ENCODE measurements around the gene NRP1. TPM values are rescaled to one million over a fixed set of nuclear protein-coding genes. Genes with fewer than 3 reads are reported as not detected.
A peak's percentile ranks its signal among the peaks of the same experiment; 100 is the strongest.

The NRP1 gene
- total and polyA plus RNA-seq, 2 donors (not counting 3 experiments of a cell fraction or from before 2014, with no cell fraction given): 122 to 306 TPM

DNA sequence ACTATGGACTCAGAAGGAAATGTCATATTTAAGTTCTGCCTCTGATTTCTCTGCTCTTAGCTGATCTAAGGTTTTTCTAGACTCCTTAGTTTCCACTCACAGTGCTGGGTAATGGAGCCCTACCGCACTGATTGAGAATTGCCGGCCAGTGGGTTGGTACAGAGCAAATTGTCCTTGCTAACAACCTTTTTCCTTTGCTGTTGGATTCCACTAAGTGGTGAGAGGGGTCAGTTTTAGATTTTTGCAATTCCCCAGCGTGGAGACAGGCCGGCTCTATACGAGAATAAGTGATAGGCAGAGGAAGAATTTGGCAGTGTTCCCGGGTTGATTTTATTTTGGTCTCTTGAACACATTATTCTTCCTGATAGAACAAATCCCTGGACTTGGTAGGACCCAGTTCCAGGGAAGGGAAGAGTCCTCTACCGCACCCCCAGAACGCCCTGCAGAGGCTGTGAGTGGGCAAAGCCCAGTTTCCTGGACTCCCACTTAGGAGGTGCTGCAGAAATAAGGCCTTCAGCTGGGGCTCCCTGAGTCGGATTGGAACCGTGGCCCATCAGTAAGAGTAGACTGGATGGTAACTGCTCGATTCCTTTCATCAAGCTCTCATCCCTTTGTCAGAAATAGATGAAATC, 3.0 kb upstream of the NRP1 start:
- intact Hi-C loops (cut with micrococcal nuclease): loop anchor here (1.0 to 10.0 kb wide), 4 partner anchors 28 to 917 kb away; no protein-coding TSS in a partner anchor
- no peaks in the 10 kb centered on the region for H3K9me3 ChIP-seq (replicated peaks; ENCODE audit: control insufficient read depth, insufficient read depth, low read length)
- ChIA-PET POLR2A (no interaction called here), CTCF (interaction anchor here (1.3 kb wide), 2 partner anchors 21 to 150 kb away, joined by 4 read pairs; no protein-coding TSS in a partner anchor)
- DNase-seq (ENCODE audit: low read depth, low spot score): no peak
- no TSS peak for BruUV-seq (replicated peaks)
- peak overlapping the region; percentile 90 to 100 (median 97) for H3K4me3 ChIP-seq (replicated peaks in 1 of 3; ENCODE audit: insufficient read depth in 1 of 3, low read depth in 1 of 3, low read length in 3 of 3)
- H3K79me2 ChIP-seq (ENCODE audit: control insufficient read depth, insufficient read depth, low read length): peaks cover 41% of the 10 kb centered on the region
- H3K9me1 ChIP-seq (replicated peaks; ENCODE audit: control insufficient read depth, extremely low read depth, insufficient read depth, low read length): no peaks in the 10 kb centered on the region
- no peaks in the 10 kb centered on the region for H3K27me3 ChIP-seq (ENCODE audit: control insufficient read depth in 2 of 2, insufficient read depth in 2 of 2, low read length in 2 of 2)
- peak overlapping the region; percentile 81 for H2AFZ ChIP-seq (ENCODE audit: low read depth, low read length)
- peaks cover 29% of the 10 kb centered on the region for H3K4me1 ChIP-seq (ENCODE audit: control insufficient read depth, extremely low read depth, insufficient read depth, low read length)
- peak overlapping the region; percentile 37 for H3K27ac ChIP-seq (ENCODE audit: insufficient read depth, low read depth, low read length)
- H3K9ac ChIP-seq (replicated peaks; ENCODE audit: extremely low read depth, insufficient read depth, low read length): peak overlapping the region; percentile 78
- FAIRE-seq: peak; percentile 43
- H3K4me2 ChIP-seq (ENCODE audit: insufficient read depth, low read length): peak overlapping the region; percentile 75
- no peaks in the 10 kb centered on the region for H3K36me3 ChIP-seq (ENCODE audit: control insufficient read depth in 2 of 2, extremely low read depth in 1 of 2, insufficient read depth in 2 of 2, low read length in 2 of 2)
- no peaks in the 10 kb centered on the region for H4K20me1 ChIP-seq (replicated peaks; ENCODE audit: control insufficient read depth, extremely low read depth, insufficient read depth, low read length)
- dilution Hi-C loops (cut with MboI; ENCODE audit: extremely low pct_ligation_motif_present, low sequenced_read_pairs): no loop called here
- TF ChIP-seq POLR2A (IDR thresholded peaks at IDR 0.05; ENCODE audit: low read depth, low read length) (peak; percentile 4), MYC (IDR thresholded peaks at IDR 0.05; ENCODE audit: low read depth, low read length) (no peak), JUN (IDR thresholded peaks at IDR 0.05; ENCODE audit: borderline replicate concordance, insufficient read depth, insufficient read length, low read depth) (no peak), FOS (IDR thresholded peaks at IDR 0.05; ENCODE audit: borderline replicate concordance, insufficient read depth, low read length) (no peak)

DNA sequence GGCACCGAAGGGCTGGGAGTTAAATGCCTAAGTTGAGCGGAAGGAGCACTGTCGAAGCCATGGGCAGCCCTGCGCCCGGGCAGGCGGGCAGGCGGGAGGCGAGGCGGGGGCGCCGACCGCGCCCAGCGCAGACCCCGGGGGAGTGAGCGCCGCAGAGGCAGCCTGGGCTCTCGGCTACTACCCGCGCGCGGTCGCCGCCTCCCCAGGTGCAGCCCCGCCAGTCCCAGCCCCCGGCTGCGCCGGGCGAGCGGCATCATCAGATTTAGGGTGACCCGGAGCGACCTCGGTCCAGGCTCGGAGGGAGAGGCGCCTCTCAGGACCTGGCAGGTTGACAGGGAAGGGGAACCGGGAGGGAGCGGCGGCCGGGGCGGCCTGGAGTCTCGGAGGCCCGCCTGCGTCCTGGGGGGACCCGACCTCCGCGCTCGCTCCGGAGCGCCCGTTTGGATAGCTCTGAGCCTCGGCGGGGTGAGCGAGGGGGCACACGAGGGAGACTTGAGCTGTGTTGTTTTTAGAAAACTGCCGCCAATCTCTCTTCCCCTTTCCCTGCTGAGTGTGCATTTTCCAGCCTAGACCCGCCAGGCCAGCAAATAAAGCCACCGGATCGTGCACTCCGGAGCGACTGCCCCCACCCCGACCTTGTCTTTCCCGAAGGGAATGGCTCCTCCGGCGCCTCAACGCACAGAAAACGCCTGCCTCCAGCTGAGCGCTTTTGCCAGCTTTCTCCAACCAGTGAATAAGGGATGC, 2.3 kb upstream of the NRP1 start:
- intact Hi-C loops (cut with micrococcal nuclease) (loop anchor here (1.0 to 10.0 kb wide), 4 partner anchors 29 to 918 kb away; no protein-coding TSS in a partner anchor), dilution Hi-C loops (cut with MboI; ENCODE audit: extremely low pct_ligation_motif_present, low sequenced_read_pairs) (no loop called here)
- Histone ChIP-seq H3K4me1 (ENCODE audit: control insufficient read depth, extremely low read depth, insufficient read depth, low read length) (peaks cover 27% of the 10 kb centered on the region), H3K9me1 (replicated peaks; ENCODE audit: control insufficient read depth, extremely low read depth, insufficient read depth, low read length) (no peaks in the 10 kb centered on the region), H2AFZ (ENCODE audit: low read depth, low read length) (peak overlapping the region; percentile 81), H3K4me2 (ENCODE audit: insufficient read depth, low read length) (peak overlapping the region; percentile 75), H3K36me3 (ENCODE audit: control insufficient read depth in 2 of 2, extremely low read depth in 1 of 2, insufficient read depth in 2 of 2, low read length in 2 of 2) (no peaks in the 10 kb centered on the region), H3K27me3 (ENCODE audit: control insufficient read depth in 2 of 2, insufficient read depth in 2 of 2, low read length in 2 of 2) (no peaks in the 10 kb centered on the region), H3K9ac (replicated peaks; ENCODE audit: extremely low read depth, insufficient read depth, low read length) (peak overlapping the region; percentile 78), H3K27ac (ENCODE audit: insufficient read depth, low read depth, low read length) (peak overlapping the region; percentile 37), H3K4me3 (replicated peaks in 1 of 3; ENCODE audit: insufficient read depth in 1 of 3, low read depth in 1 of 3, low read length in 3 of 3) (peak overlapping the region; percentile 90 to 100 (median 97)), H3K9me3 (replicated peaks; ENCODE audit: control insufficient read depth, insufficient read depth, low read length) (no peaks in the 10 kb centered on the region), H3K79me2 (ENCODE audit: control insufficient read depth, insufficient read depth, low read length) (peaks cover 48% of the 10 kb centered on the region), H4K20me1 (replicated peaks; ENCODE audit: control insufficient read depth, extremely low read depth, insufficient read depth, low read length) (no peaks in the 10 kb centered on the region)
- DNase-seq (ENCODE audit: low read depth, low spot score) (peak; percentile 66), FAIRE-seq (no peak)
- BruUV-seq (replicated peaks): no TSS peak
- TF ChIP-seq GATA2 (IDR thresholded peaks at IDR 0.05; ENCODE audit: insufficient read depth, insufficient read length, low read depth, low read length) (no peak), POLR2A (IDR thresholded peaks at IDR 0.05; ENCODE audit: low read depth, low read length) (peak; percentile 50)
- CTCF ChIA-PET: interaction anchor here (1.3 to 6.2 kb wide), 4 partner anchors 22 to 1301 kb away, joined by 4 to 61 read pairs (median 4); no protein-coding TSS in a partner anchor
- POLR2A ChIA-PET: no interaction called here

Data from endothelial cell of umbilical vein (primary cell).